GM19397 (cell line): ENCODE results near the gene ZNF653.
A peak's percentile ranks its signal among the peaks of the same experiment; 100 is the strongest.

Experiments
- ATAC-seq: cut with Tn5 transposase; IDR thresholded peaks from one replicate; pipeline ENCODE4 v1.9.1; 2021; ENCODE audit warnings: mild to moderate bottlenecking, moderate library complexity; ENCODE audit not compliant: unreplicated experiment

The ZNF653 gene, protein sequence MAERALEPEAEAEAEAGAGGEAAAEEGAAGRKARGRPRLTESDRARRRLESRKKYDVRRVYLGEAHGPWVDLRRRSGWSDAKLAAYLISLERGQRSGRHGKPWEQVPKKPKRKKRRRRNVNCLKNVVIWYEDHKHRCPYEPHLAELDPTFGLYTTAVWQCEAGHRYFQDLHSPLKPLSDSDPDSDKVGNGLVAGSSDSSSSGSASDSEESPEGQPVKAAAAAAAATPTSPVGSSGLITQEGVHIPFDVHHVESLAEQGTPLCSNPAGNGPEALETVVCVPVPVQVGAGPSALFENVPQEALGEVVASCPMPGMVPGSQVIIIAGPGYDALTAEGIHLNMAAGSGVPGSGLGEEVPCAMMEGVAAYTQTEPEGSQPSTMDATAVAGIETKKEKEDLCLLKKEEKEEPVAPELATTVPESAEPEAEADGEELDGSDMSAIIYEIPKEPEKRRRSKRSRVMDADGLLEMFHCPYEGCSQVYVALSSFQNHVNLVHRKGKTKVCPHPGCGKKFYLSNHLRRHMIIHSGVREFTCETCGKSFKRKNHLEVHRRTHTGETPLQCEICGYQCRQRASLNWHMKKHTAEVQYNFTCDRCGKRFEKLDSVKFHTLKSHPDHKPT

GRCh38 chr19:11505504-11506100, at the start of gene ZNF653:
Gene ZNF653, minus strand, starts transcription at chr19:11505839. Its CDS starts 53 bp downstream, at chr19:11505786.
- ATAC-seq: peak; percentile 59

- no peak for ATAC-seq
These were observed 49.6 kb upstream of the ZNF653 start for GRCh38 chr19:11555246-11555645.

GRCh38 chr19:11554160-11554559, 48.5 kb upstream of the ZNF653 start:
- no peak for ATAC-seq

GRCh38 chr19:11552666-11553372, 47.2 kb upstream of the ZNF653 start:
- no peak for ATAC-seq

- ATAC-seq: no peak
These were observed 46.1 kb upstream of the ZNF653 start for GRCh38 chr19:11551603-11552235.

DNA sequence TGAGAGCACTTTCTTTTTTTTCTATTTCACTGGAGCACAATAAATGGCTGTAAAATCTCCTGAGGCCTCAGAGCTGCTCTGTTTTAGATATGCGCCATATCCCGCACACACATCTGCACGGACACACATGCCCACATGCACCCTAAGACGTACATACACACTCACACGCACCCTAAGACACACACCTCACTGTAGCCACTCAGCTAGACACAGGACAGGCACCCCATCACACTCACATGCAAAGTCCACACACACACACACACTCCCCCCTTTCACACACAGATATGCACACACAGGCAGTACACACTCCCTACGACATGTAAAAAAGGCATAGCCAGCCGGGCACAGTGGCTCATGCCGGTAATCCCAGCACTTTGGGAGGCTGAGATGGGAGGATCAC, 44.6 kb upstream of the ZNF653 start:
- ATAC-seq: no peak

- no peak for ATAC-seq
These were observed 43.8 kb upstream of the ZNF653 start for GRCh38 chr19:11549386-11549953.

GRCh38 chr19:11547929-11548700, 42.5 kb upstream of the ZNF653 start:
- ATAC-seq: no peak

DNA sequence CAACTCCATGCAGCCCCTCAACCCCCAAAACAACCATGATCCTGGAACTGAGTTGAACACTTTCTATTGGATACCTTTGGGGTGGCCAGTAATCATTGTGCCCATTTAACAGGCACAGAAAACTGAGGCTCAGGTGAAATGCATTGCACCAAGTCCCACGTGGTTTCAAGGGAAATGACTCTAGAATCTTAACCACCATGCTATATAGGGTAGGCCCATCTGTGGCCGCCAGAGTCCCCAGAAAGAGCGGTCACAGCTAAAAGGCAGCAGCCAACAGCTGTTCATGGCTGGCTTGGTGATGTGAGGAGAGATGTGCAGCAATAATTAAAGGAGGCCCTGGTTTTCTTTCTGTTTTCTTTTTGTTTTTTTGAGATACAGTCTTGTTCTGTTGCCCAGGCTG, 35.6 kb upstream of the ZNF653 start:
- no peak for ATAC-seq

- ATAC-seq: no peak
These were observed 35.0 kb upstream of the ZNF653 start for GRCh38 chr19:11540645-11541044.

DNA sequence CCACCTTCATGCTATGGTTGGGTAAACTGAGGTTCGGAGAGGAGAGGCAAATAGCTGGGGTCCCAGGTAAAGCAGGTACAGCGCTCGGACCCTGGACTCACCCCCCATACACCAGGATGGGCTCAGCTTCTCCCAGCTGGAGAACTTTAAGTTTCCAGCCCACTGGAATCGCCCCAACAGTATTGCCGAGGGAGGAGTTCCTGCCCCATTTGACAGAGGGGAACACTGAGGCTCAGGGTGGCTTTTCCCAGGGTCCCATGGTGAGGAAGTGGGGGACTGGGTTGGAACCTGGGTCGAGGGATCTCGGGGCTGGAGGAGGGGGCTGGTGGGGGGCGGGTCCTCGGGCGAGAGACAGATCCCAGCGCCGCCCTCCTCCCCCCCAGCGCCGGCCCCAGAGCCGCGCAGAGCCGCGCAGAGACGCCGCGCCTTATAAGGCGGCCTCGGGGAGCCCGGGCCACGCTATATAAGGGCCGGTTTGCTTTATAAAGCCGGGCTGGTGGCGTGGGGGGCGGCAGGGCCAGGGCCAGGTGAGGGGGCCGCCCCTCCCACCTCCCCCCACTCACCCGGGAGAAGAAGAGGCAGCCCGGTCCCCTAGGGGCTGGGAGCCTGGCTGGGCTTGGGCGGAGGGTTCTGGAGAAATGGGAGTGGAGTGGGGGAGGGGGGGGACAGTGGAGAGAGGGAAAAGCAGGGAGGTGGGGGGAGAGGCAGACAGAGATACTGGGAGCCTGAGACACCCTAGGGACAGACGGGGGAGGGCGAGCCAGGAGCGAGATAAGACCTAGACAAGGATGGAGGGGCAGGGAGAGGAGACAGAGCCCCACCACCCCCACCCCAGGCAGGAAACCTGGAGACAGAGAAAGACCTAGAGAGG, 34.1 kb upstream of the ZNF653 start:
- no peak for ATAC-seq

GRCh38 chr19:11538232-11539036, 32.8 kb upstream of the ZNF653 start, which contains the start of gene CNN1:
Gene CNN1, plus strand, starts transcription at chr19:11538851. Its CDS starts 77 bp downstream, at chr19:11538928.
- ATAC-seq: no peak

DNA sequence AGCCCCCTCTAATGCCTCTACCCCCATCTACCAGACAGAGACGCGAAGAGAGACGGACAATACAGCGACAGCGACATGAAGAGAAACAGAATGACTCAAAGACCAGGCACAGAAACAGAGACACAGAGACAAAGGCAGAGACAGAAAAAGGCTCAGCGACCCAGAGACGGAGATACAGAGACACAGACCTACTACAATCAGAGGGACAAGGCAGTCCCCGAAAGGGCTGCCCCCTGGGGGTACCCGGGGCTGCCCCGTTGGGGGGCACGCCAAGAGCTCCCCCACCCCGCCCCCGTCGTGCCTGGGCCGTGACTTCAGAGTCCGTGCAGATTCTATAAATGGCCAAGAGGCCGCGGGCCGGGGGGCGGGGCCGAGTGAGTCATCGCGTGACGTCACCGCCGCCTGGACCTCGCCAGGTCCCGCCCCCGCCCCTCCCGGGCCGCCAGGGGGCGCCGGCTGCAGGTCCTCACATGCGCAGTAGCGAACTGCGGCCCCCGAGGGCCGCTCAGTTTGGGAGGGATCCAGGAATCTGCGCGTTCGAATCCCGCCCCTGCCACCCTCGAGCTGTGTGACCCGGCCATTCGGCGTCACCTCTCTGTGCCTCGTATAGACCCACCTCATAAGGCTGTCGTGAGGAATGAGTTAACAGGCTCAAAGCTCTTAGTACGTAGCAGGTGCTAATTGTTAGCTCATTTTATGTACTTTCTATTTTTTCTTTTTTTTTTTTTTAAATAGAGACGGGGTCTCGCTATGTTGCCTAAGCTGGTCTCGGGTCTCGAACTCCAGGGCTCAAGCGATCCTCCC, 30.4 kb upstream of the ZNF653 start:
- peak; percentile 76 for ATAC-seq

- no peak for ATAC-seq
These were observed 29.3 kb upstream of the ZNF653 start for GRCh38 chr19:11534948-11535347.

DNA sequence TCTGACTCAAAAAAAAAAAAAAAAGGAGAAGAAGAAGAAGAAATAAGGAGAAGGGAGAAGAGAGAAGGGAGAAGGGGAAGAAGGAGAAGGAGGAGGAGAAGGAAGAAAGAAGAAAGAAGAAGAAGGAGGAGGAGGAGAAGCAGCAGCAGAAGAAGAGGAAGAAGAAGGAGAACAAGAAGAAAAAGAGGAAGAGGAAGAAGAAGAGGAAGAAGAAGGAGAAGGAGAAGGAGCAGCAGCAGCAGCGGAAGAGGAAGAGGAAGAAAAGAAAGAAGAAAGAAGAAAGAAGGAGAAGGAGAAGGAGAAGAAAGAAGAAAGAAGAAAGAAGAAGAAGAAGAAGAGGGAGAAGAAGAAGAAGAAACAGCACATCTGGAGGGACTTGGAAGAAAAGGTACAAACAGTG, 28.9 kb upstream of the ZNF653 start:
- ATAC-seq: no peak

DNA sequence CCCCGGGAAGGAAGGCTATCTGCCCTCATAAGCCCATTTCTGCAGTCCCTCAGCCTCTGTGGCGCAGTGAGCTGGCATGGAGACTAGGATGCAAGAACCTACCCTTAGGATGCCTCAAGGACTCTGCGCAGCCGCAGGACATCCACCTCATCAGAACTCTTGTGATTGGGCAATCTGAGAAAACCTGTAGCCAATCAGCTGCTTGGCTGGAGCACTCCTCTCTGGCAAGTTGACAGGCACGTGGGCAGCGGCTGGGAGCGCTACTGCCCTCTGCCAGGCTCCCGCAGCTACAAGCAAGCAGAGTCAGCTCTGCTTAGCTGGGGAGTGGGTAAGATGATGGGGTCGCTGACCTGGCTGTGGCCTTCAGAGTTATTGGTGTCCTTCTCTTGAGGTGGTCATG, 24.8 kb upstream of the ZNF653 start:
- no peak for ATAC-seq
